Activated CD8-positive, alpha-beta memory T cell treated with anti-CD3 and anti-CD28 coated beads for 24 hours (primary cell): ENCODE results near the gene SMG7.

ENCODE experiments used
- DNase-seq: peaks from one replicate; pipeline ENCODE4 v3.0.0-alpha.2; 2020

Gene SMG7

GRCh38 chr1:183592733-183593132, 120.4 kb downstream of the SMG7 start:
- DNase-seq, result no peak

DNA sequence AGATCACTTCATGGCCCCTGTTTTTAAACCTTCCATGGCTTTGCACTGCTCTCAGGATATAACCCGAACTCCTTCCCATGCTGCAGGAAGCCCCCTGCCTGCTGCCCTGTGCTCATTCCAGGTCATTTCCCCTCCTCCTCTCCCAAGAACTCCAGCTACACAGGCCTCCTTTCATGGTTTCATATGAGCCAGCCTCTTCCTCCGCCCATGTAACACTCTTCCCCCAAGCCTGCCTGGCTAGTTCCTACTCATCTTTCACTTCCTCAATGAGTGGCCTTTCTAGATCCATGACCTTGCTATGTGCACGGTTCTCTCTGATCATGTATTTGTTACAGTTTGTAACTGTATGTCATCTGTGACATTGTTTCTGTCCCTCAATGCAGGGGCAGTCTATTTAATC, 121.1 kb downstream of the SMG7 start:
- no peak for DNase-seq

- no peak for DNase-seq
Observed at GRCh38 chr1:183595537-183595936, 123.2 kb downstream of the SMG7 start.

DNA sequence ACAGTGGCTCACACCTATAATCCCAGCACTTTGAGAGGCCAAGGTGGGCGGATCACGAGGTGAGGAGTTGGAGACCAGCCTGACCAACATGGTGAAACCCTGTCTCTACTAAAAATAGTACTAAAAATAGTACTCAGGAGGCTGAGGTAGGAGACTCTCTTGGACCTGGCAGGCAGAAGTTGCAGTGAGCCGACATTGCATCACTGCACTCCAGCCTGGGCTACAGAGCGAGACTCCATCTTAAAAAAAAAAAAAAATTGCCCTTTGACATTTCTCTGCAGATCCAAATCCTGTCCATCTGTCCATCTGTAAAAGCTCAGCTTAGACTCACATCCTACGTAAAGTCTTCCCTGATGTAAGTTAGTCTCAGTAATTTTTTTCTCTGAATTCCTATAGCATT, 124.2 kb downstream of the SMG7 start:
- no peak for DNase-seq

- DNase-seq, result no peak
Observed at GRCh38 chr1:183597656-183598347, 125.5 kb downstream of the SMG7 start.

DNA sequence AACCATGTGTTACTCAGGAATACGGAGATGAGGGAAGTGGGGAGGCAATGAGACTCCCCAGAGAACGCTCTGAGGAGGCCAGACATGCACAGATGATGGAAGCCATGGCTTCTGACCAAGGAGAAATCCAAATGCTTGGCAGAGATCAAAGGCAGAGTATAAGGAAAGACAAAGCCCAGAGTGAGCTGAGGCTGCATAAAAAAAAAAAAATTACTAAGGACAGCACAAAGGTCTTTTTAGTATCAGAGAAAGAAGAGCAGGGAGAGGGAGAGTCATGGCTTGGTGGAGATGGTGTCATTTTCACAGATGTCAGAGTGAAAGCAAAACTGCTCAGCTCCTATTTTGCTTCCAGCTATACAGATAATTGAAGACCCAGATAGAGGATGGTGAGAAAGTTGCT, 126.1 kb downstream of the SMG7 start:
- DNase-seq, result no peak

- DNase-seq, result no peak
Observed at GRCh38 chr1:183600136-183600535, 127.8 kb downstream of the SMG7 start.

GRCh38 chr1:183600634-183601033, 128.3 kb downstream of the SMG7 start:
- no peak for DNase-seq

GRCh38 chr1:183602510-183602909, 130.2 kb downstream of the SMG7 start:
- no peak for DNase-seq
